Measurements from ENCODE around the gene PLSCR4. TPM values are rescaled to one million over a fixed set of nuclear protein-coding genes. Genes with fewer than 3 reads are reported as not detected.

Gene PLSCR4
- total RNA-seq, 1 donor from 2014 or later, result 10.4 TPM

- no peak for DNase-seq (ENCODE audit: low spot score in 2 of 2, unreplicated experiment in 2 of 2)
- peaks cover 10% of the 10 kb centered on the region for H3K36me3 Mint-ChIP-seq
- H3K4me1 Mint-ChIP-seq, result peaks cover 54% of the 10 kb centered on the region
- H3K27me3 Mint-ChIP-seq (ENCODE audit: low read depth), result no peaks in the 10 kb centered on the region
- TF ChIP-seq CTCF (IDR thresholded peaks at IDR 0.05; ENCODE audit: unreplicated experiment), result no peak
- no peaks in the 10 kb centered on the region for H3K9me3 Mint-ChIP-seq
- H3K4me3 Mint-ChIP-seq, result no peak overlapping the region
- no peak overlapping the region for H3K27ac Mint-ChIP-seq
Observed at GRCh38 chr3:146154316-146154715, 96.6 kb downstream of the PLSCR4 start.

- DNase-seq (ENCODE audit: low spot score in 2 of 2, unreplicated experiment in 2 of 2), result no peak
- H3K27me3 Mint-ChIP-seq (ENCODE audit: low read depth), result no peaks in the 10 kb centered on the region
- H3K9me3 Mint-ChIP-seq, result no peaks in the 10 kb centered on the region
- H3K27ac Mint-ChIP-seq, result peak overlapping the region; percentile 13
- H3K36me3 Mint-ChIP-seq, result peaks cover 10% of the 10 kb centered on the region
- no peak for TF ChIP-seq CTCF (IDR thresholded peaks at IDR 0.05; ENCODE audit: unreplicated experiment)
- peaks cover 52% of the 10 kb centered on the region for H3K4me1 Mint-ChIP-seq
- no peak overlapping the region for H3K4me3 Mint-ChIP-seq
Observed at GRCh38 chr3:146153429-146153828, 97.5 kb downstream of the PLSCR4 start.

- no peak overlapping the region for H3K27ac Mint-ChIP-seq
- H3K36me3 Mint-ChIP-seq, result peaks cover 10% of the 10 kb centered on the region
- no peak overlapping the region for H3K4me3 Mint-ChIP-seq
- no peak for DNase-seq (ENCODE audit: low spot score in 2 of 2, unreplicated experiment in 2 of 2)
- peaks cover 51% of the 10 kb centered on the region for H3K4me1 Mint-ChIP-seq
- TF ChIP-seq CTCF (IDR thresholded peaks at IDR 0.05; ENCODE audit: unreplicated experiment), result no peak
- H3K9me3 Mint-ChIP-seq, result no peaks in the 10 kb centered on the region
- no peaks in the 10 kb centered on the region for H3K27me3 Mint-ChIP-seq (ENCODE audit: low read depth)
Observed at GRCh38 chr3:146152834-146153233, 98.1 kb downstream of the PLSCR4 start.

- Mint-ChIP-seq H3K4me3 (no peak overlapping the region), H3K27me3 (ENCODE audit: low read depth) (no peaks in the 10 kb centered on the region), H3K4me1 (peaks cover 46% of the 10 kb centered on the region), H3K36me3 (peaks cover 10% of the 10 kb centered on the region), H3K27ac (peak overlapping the region; percentile 65), H3K9me3 (no peaks in the 10 kb centered on the region)
- DNase-seq (ENCODE audit: low spot score in 2 of 2, unreplicated experiment in 2 of 2), result no peak
- no peak for TF ChIP-seq CTCF (IDR thresholded peaks at IDR 0.05; ENCODE audit: unreplicated experiment)
Observed at GRCh38 chr3:146148468-146148931, 102.4 kb downstream of the PLSCR4 start.

GRCh38 chr3:146145642-146146041 lies 105.3 kb downstream of the PLSCR4 start:
- Mint-ChIP-seq H3K27me3 (ENCODE audit: low read depth) (no peaks in the 10 kb centered on the region), H3K36me3 (no peaks in the 10 kb centered on the region), H3K9me3 (no peaks in the 10 kb centered on the region), H3K27ac (no peak overlapping the region), H3K4me1 (peaks cover 59% of the 10 kb centered on the region), H3K4me3 (no peak overlapping the region)
- no peak for TF ChIP-seq CTCF (IDR thresholded peaks at IDR 0.05; ENCODE audit: unreplicated experiment)
- no peak for DNase-seq (ENCODE audit: low spot score in 2 of 2, unreplicated experiment in 2 of 2)

GRCh38 chr3:146142757-146143156 lies 108.1 kb downstream of the PLSCR4 start:
- DNase-seq (ENCODE audit: low spot score in 2 of 2, unreplicated experiment in 2 of 2), result no peak
- Mint-ChIP-seq H3K27me3 (ENCODE audit: low read depth) (no peaks in the 10 kb centered on the region), H3K4me3 (no peak overlapping the region), H3K9me3 (peaks cover under 1% of the 10 kb centered on the region), H3K4me1 (peaks cover 40% of the 10 kb centered on the region), H3K27ac (peak overlapping the region; percentile 78), H3K36me3 (no peaks in the 10 kb centered on the region)
- TF ChIP-seq CTCF (IDR thresholded peaks at IDR 0.05; ENCODE audit: unreplicated experiment), result no peak
